HepG2 (cell line): ENCODE data around the gene HNRNPF. TPM values are rescaled to one million over a fixed set of nuclear protein-coding genes. Genes with fewer than 3 reads are reported as not detected.
A peak's percentile ranks its signal among the peaks of the same experiment; 100 is the strongest.

Experiments used
- FOXP1 ChIP-seq, 2 experiments: fragments of 450-650 bp in 1 of 2; IDR thresholded peaks; 2 replicates each; pipeline ENCODE4 v1.6.1; 2017 to 2018; ENCODE audit warnings: antibody characterized with exemption in 1 of 2
- HNF4A ChIP-seq: sonication (generic); formaldehyde crosslinking; IDR thresholded peaks from 2 replicates; pipeline ENCODE4 v1.4.0; 2020; ENCODE audit warnings: missing genetic modification reagents
- HNRNPH1 ChIP-seq: fragments of 200-400 bp; formaldehyde crosslinking; optimal IDR thresholded peaks from 2 replicates; pipeline ENCODE3; 2017; ENCODE audit warnings: mild to moderate bottlenecking, low read depth, low read length
- PAX8 ChIP-seq: sonication (generic); formaldehyde crosslinking; IDR thresholded peaks from 2 replicates; pipeline ENCODE4 v1.8.0; 2022; ENCODE audit warnings: mild to moderate bottlenecking, missing genetic modification reagents, borderline replicate concordance
- RBM22 ChIP-seq: fragments of 200-400 bp; formaldehyde crosslinking; optimal IDR thresholded peaks from 2 replicates; pipeline ENCODE3; 2017; ENCODE audit warnings: mild to moderate bottlenecking, low read length, moderate library complexity
- RFXAP ChIP-seq: sonication (generic); formaldehyde crosslinking; IDR thresholded peaks from 2 replicates; pipeline ENCODE4 v1.4.0; 2020; ENCODE audit warnings: missing genetic modification reagents, borderline replicate concordance
- SOX6 ChIP-seq, 2 experiments: fragments of 450-650 bp in 1 of 2; sonication (generic) in 1 of 2; formaldehyde crosslinking in 1 of 2; IDR thresholded peaks; 2 replicates each; pipeline versions ENCODE4 v1.4.0 to v1.6.1; 2017 to 2020; ENCODE audit warnings: antibody characterized with exemption in 1 of 2, mild to moderate bottlenecking in 1 of 2, missing genetic modification reagents in 1 of 2
- TFDP2 ChIP-seq: sonication (generic); formaldehyde crosslinking; IDR thresholded peaks from 2 replicates; pipeline ENCODE4 v1.4.0; 2020; ENCODE audit warnings: missing genetic modification reagents
- TOPORS ChIP-seq: sonication (generic); formaldehyde crosslinking; IDR thresholded peaks from 2 replicates; pipeline ENCODE4 v1.8.0; 2023; ENCODE audit warnings: mild to moderate bottlenecking, missing genetic modification reagents
- TSC22D2 ChIP-seq: sonication (generic); formaldehyde crosslinking; IDR thresholded peaks from 2 replicates; pipeline ENCODE4 v1.5.1; 2020; ENCODE audit warnings: missing genetic modification reagents, mild to moderate bottlenecking, borderline replicate concordance
- ZBTB33 ChIP-seq: sonication (generic); formaldehyde crosslinking; IDR thresholded peaks from 2 replicates; pipeline ENCODE4 v1.4.0; 2020; ENCODE audit warnings: missing genetic modification reagents
- ZBTB38 ChIP-seq: sonication (generic); formaldehyde crosslinking; IDR thresholded peaks from 2 replicates; pipeline ENCODE4 v1.5.1; 2020; ENCODE audit warnings: mild to moderate bottlenecking, missing genetic modification reagents
- ZBTB46 ChIP-seq: sonication (generic); formaldehyde crosslinking; IDR thresholded peaks from 2 replicates; pipeline ENCODE4 v1.4.0; 2020; ENCODE audit warnings: mild to moderate bottlenecking, missing genetic modification reagents, borderline replicate concordance
- ZFP37 ChIP-seq: sonication (generic); formaldehyde crosslinking; IDR thresholded peaks from 2 replicates; pipeline ENCODE4 v1.4.0; 2020; ENCODE audit warnings: missing genetic modification reagents, borderline replicate concordance
- ZKSCAN1 ChIP-seq: fragments of 150-350 bp; IDR thresholded peaks from 2 replicates; pipeline ENCODE4 v1.6.1; 2014; ENCODE audit warnings: low read length
- ZNF230 ChIP-seq: sonication (generic); formaldehyde crosslinking; IDR thresholded peaks from 2 replicates; pipeline ENCODE4 v1.4.0; 2020; ENCODE audit warnings: mild to moderate bottlenecking, missing genetic modification reagents
- ZNF660 ChIP-seq: sonication (generic); formaldehyde crosslinking; IDR thresholded peaks from 2 replicates; pipeline ENCODE4 v1.5.1; 2020; ENCODE audit warnings: mild to moderate bottlenecking, low read depth, missing genetic modification reagents, borderline replicate concordance
- polyA plus RNA-seq, 8 experiments: library from polyadenylated mRNA; depleted of rRNA in 3 of 8; stranded (reverse) in 7 of 8; unstranded in 1 of 8; fragments of >200 nt; fragmentation: Illumina TruSeq in 4 of 8; extraction: Trizol in 4 of 8; gene quantifications; 2 replicates each; pipeline versions ENCODE4 v1.2.1 to v1.2.3, GENCODE V29; 2011 to 2016; ENCODE audit warnings: low read depth in 4 of 8, missing spikeins in 1 of 8, mixed read lengths in 1 of 8; ENCODE audit not compliant: insufficient read depth in 1 of 8
- total RNA-seq, 5 experiments: library from RNA; depleted of rRNA; stranded (reverse); fragments of >200 nt; fragmentation: Illumina TruSeq; extraction: Trizol; gene quantifications; 2 replicates each; pipeline ENCODE4 v1.2.3, GENCODE V29; 2016; ENCODE audit warnings: low read depth in 1 of 5

Gene HNRNPF
- total and polyA plus RNA-seq, 2 of the 13 experiments (the other 11 are each of a cell fraction or from before 2014, with no cell fraction given) = 166 to 308 TPM

GRCh38 chr10:43391496-43391895 is 17.5 kb downstream of the HNRNPF start (continued):
- TF ChIP-seq ZFP37 (CRISPR knock-in tag) = no peak
- TF ChIP-seq RFXAP (CRISPR knock-in tag) = no peak
- TF ChIP-seq ZBTB33 (CRISPR knock-in tag) = no peak
- TF ChIP-seq ZBTB38 (CRISPR knock-in tag) = 0 out of 2 replicates have a peak, but pooled peaks have one; percentile 23
- TF ChIP-seq RBM22 = peak; percentile 42
- no peak for TF ChIP-seq TOPORS (CRISPR knock-in tag)
- TF ChIP-seq SOX6 (IDR thresholded peaks at IDR 0.05) = no peak
- TF ChIP-seq SOX6 (CRISPR knock-in tag; IDR thresholded peaks at IDR 0.05) = no peak
- no peak for TF ChIP-seq PAX8 (CRISPR knock-in tag)
- TF ChIP-seq HNF4A (CRISPR knock-in tag) = peak; percentile 33; the same call in 1 of the 2 replicates
- no peak for TF ChIP-seq ZNF230 (CRISPR knock-in tag)
- TF ChIP-seq TSC22D2 (CRISPR knock-in tag) = no peak
- TF ChIP-seq ZKSCAN1 = peak; percentile 77
- TF ChIP-seq ZBTB46 = no peak
- TF ChIP-seq FOXP1 (IDR thresholded peaks at IDR 0.05) = no peak
- no peak for TF ChIP-seq FOXP1 (CRISPR knock-in tag; IDR thresholded peaks at IDR 0.05)
- TF ChIP-seq HNRNPH1 = no peak
- TF ChIP-seq TFDP2 (CRISPR knock-in tag) = no peak
- no peak for TF ChIP-seq ZNF660 (CRISPR knock-in tag)
